NCI-H510A treated with DMSO at 0.1 percent for 48 hours (cell line): ENCODE results near the gene SPATA25.
"Not testable (repeated sequence)": the region's sequence is repeated elsewhere in the genome, so short reads cannot be mapped to it uniquely, and the experiment has no call there.

Source experiments
- DNase-seq: peaks from one replicate; lab custom pipeline; 2025; lab: John Stamatoyannopoulos, UW

SPATA25 gene

GRCh38 chr20:45892828-45893500 is 5.5 kb upstream of the SPATA25 start:
- DNase-seq = no peak

DNA sequence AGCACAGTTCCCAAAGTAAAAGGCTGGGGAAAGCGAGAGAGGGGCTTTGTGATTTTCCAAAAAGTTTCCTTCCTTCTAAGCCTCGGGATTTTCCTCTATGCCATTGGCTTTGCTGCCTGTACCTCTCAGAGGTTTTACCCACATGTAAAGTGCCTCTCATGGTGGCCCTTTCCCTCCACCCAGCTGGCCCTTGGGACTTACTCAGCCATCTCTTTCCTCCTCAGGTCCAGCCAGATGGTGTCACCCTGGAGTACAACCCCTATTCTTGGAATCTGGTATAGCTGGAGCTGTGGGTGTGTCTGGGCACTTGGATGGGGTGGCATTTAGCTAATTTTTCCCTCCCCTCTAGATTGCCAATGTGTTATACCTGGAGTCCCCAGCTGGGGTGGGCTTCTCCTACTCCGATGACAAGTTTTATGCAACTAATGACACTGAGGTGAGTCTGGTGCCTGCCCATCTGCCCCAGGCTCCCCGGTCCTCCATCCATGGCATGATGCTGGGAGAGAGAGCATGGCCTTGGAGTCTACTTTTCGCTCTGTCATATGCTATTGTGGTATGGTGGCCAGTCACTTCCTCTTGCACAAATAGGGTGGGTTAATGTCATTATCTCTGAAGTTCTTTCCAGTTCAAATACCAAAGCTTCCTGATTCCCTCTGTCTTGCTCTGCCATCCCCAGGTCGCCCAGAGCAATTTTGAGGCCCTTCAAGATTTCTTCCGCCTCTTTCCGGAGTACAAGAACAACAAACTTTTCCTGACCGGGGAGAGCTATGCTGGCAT is 4.8 kb upstream of the SPATA25 start:
- peak; percentile 21 for DNase-seq

GRCh38 chr20:45890985-45891983 is 3.9 kb upstream of the SPATA25 start, which contains the start of the genes CTSA and NEURL2:
Gene CTSA, plus strand, starts transcription at chr20:45891335. Its CDS starts 234 bp downstream, at chr20:45891569.
Gene NEURL2, minus strand, starts transcription at chr20:45891208. Its CDS starts 217 bp downstream, at chr20:45890991.
- peak; percentile 75 for DNase-seq

- peak; percentile 61 for DNase-seq
Observed at GRCh38 chr20:45890077-45890984, 2.9 kb upstream of the SPATA25 start.

- DNase-seq = no peak
Observed at GRCh38 chr20:45888681-45889080, 1.3 kb upstream of the SPATA25 start.

GRCh38 chr20:45886590-45887345 is 654 bp downstream of the SPATA25 start:
- no peak for DNase-seq

GRCh38 chr20:45883100-45883469 is 4.3 kb downstream of the SPATA25 start:
- no peak for DNase-seq

DNA sequence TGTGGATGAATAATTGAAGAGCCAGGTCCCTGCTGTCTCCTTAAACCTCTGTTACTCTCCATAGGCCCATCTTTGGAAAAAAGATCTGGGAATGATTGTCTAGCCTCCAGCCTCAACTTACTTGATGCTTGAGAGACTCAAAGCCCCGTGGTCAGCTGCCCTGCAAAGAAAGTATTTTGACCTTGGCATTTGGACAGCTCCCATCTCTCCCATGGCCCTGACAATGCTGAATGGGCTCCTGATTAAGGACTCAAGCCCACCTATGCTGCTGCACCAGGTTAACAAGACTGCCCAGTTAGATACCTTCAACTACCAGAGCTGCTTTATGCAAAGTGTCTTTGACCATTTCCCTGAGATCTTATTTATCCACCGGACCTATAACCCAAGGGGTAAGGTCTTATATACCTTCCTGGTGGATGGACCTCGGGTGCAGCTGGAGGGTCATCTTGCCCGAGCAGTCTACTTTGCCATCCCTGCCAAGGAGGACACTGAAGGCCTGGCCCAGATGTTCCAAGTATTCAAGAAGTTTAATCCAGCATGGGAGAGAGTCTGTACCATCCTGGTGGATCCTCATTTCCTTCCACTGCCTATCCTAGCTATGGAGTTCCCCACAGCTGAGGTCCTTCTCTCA is 4.8 kb downstream of the SPATA25 start:
- DNase-seq = no peak

GRCh38 chr20:45880988-45881788 is 6.2 kb downstream of the SPATA25 start, which contains the start of gene ZSWIM1:
Gene ZSWIM1, plus strand, starts transcription at chr20:45881227. Its CDS starts 1,366 bp downstream, at chr20:45882593.
- peak; percentile 98 for DNase-seq

GRCh38 chr20:45878076-45878761 is 9.2 kb downstream of the SPATA25 start:
- no peak for DNase-seq

GRCh38 chr20:45874576-45874975 is 12.8 kb downstream of the SPATA25 start:
- no peak for DNase-seq

GRCh38 chr20:45874104-45874481 is 13.3 kb downstream of the SPATA25 start:
- not testable (repeated sequence) for DNase-seq

DNA sequence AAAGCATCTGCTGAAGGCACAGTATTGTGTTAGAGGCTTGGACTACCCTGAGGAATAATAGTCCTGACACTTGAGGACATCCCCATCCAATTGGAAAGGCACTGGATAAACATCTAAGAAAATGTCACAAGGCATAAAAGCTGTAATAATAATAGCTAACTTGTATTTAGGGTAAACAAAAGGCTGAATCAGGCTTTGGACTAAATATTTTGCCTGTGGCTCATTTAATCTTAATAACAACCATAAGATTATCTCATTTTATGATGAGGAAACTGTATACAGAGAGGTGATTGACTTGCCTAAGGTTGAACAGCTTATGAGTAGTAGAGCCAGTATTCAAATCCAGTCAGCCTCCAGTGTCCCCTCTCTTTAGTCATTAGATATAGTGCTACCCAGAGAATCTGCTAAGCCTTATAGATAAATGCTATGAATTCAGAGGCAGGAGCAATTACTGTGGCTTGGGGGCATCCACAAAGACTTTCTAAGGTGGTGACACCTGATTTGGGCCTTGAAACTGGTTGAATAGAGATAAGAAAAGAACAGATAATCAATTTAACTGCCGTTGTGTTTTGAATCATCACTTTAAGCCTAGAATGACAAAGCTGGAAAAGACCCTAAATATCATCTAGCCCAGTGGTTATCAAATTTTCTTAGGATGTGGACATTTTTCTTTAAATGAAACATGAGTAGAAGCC is 13.9 kb downstream of the SPATA25 start:
- DNase-seq = no peak

- DNase-seq = peak; percentile 10
Observed at GRCh38 chr20:45872626-45873025, 14.8 kb downstream of the SPATA25 start.

DNA sequence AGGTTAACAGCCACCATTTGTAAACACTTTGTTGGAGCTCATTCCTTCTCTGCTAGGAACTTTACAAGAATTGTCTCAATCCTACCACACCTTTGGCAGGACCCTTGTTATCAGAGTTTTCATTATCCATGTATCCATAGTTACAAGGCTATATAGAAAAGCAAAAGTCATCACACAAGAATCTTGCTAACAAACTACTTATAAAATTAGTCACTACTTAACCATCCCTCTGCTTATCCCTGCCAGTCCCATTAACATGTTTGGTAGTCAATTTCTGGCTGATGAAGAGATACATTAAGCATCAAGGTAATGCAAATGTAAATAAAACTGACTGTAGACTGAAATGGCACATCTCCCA is 19.6 kb downstream of the SPATA25 start:
- DNase-seq = no peak

GRCh38 chr20:45867136-45867818 is 20.1 kb downstream of the SPATA25 start:
- no peak for DNase-seq

DNA sequence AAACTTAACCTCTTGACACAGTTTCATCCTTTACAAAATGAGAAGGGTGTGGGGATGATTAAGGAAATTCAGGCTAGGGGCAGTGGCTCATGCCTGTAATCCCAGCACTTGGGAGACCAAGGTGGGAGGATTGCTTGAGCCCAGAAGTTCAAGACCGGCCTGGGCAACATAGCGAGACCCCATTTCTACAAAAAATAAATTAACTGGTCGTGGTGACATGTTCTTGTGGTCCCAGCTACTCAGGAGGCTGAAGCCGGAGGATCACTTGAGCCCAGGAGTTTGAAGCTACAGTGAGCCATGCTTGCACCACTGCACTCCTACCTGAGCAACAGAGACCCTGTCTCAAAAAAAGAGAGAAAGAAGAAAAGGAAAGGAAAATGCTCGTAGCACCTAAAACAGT is 21.0 kb downstream of the SPATA25 start:
- DNase-seq = no peak
